Upper lobe of left lung (tissue), 4 donors: Measurements from ENCODE around the gene DENND5B.

Source experiments
- CTCF ChIP-seq, 6 experiments: fragments of 450-650 bp in 4 of 6; fragments of 200-600 bp in 2 of 6; sonication (generic) in 2 of 6; IDR thresholded peaks; one replicate each; pipeline ENCODE4 v1.5.1; 2016 to 2019; ENCODE audit warnings: antibody characterized with exemption in 6 of 6
- EP300 ChIP-seq, 4 donors: sonication (generic); formaldehyde crosslinking; IDR thresholded peaks; one replicate each; pipeline ENCODE4 v1.5.1; 2017; ENCODE audit warnings: antibody characterized with exemption in 4 of 4, control low read depth in 2 of 4
- POLR2A ChIP-seq, 4 donors: fragments of 450-650 bp; IDR thresholded peaks; one replicate each; pipeline ENCODE4 v1.5.1; 2016 to 2017; ENCODE audit warnings: antibody characterized with exemption in 4 of 4, mild to moderate bottlenecking in 2 of 4
- POLR2AphosphoS5 ChIP-seq, 2 donors: sonication (generic); formaldehyde crosslinking; IDR thresholded peaks; one replicate each; pipeline ENCODE4 v1.5.1; 2017; ENCODE audit warnings: antibody characterized with exemption in 2 of 2

GRCh38 chr12:31526158-31526546, 64.8 kb downstream of the DENND5B start:
- no peak for TF ChIP-seq POLR2AphosphoS5 (IDR thresholded peaks at IDR 0.05)
- no peak for TF ChIP-seq CTCF (IDR thresholded peaks at IDR 0.05)
- TF ChIP-seq POLR2A (IDR thresholded peaks at IDR 0.05), result no peak
- no peak for TF ChIP-seq EP300 (IDR thresholded peaks at IDR 0.05)
